GM21825 (cell line): ENCODE data around the gene HYLS1.
A peak's percentile ranks its signal among the peaks of the same experiment; 100 is the strongest.
"Not testable (repeated sequence)": the region's sequence is repeated elsewhere in the genome, so short reads cannot be mapped to it uniquely, and the experiment has no call there.

Source experiments
- ATAC-seq: cut with Tn5 transposase; IDR thresholded peaks from one replicate; pipeline ENCODE4 v1.9.1; 2021; ENCODE audit warnings: mild to moderate bottlenecking, moderate library complexity; ENCODE audit not compliant: unreplicated experiment

The HYLS1 gene

DNA sequence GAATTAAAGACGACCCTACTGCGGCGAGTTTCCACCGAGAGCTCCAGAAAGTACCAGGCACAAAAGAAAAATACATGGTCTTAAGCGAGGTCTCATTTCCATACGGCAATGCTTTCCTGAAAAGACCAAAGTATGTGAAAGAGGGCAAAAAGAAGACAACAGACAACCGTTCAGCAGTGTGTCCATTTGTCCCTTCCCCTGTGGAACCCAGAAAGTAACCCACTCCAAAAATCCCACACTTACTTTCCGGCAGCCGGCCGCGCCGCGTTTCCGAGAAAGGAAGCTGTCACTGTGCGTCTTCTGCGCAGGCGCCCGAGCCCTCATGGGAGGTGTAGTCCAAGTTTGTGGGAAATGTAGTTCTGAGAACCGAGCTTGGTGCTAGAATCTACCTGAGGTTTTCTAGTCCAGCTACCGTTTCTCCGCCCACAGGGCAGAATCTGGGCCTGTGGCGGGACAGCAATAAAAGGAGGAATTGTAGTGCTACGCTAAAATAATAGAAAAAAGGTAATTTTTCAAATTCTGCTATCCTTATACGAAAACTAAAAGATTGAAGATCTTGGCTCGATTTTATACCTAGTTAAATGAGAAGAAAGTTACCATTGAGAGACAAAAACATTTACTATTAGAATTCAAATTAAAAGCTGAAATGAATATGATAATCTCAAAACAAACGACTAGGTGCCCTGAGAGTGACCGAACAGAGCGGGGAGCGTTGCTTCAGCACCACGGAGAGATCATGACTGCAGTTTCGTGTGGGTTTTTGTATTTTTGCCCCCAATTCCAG lies 15.7 kb downstream of the HYLS1 start, which contains the start of gene PUS3:
PUS3 (minus strand) TSS at position 280 of the 784 bp plus-strand sequence. CDS start 6,922 bp downstream, outside the sequence.
- peak; percentile 97 for ATAC-seq

- ATAC-seq: no peak
Measured at GRCh38 chr11:125903711-125904659, 16.5 kb downstream of the HYLS1 start, which contains the start of gene DDX25. Gene DDX25 (plus strand): TSS chr11:125904508. CDS start chr11:125904518, 10 bp downstream.

DNA sequence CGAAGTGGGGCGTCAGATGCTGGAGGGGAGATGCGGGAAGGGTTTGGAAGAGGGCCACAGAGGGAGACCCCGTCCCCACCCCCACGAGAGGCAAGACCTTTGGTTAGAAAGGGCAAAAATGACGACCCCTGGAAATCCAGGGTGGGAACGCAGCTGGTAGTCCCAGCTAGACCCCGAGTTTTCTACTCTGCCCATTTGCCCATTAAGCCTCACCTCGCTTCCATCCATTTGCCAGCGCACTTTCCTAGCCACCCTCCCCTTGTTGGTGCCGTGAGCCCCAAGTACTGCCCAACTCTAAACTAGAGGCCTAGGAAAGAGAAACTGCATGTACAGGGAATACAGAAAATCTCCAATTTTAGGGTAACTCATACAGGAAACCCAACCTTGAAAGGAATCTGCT lies 17.2 kb downstream of the HYLS1 start:
- no peak for ATAC-seq

- no peak for ATAC-seq
Measured at GRCh38 chr11:125910226-125910849, 22.9 kb downstream of the HYLS1 start.

DNA sequence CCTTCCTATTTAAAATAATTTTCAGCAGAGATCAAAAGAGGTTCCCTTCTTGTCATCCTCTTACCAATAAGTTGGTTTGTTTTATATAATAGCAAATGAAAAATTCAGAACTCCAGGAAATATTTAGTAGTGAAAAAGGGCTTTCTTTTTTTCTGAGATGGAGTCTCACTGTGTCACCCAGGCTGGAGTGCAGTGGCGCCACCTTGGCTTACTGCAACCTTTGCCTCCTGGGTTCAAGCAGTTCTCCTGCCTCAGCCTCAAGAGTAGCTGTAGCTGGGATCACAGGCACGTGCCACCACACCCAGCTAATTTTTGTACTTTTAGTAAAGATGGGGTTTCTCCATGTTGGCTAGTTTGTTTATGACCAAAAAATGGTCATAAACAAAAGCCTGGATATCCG lies 27.1 kb downstream of the HYLS1 start:
- not testable (repeated sequence) for ATAC-seq

GRCh38 chr11:125916683-125917347 lies 29.3 kb downstream of the HYLS1 start:
- no peak for ATAC-seq

DNA sequence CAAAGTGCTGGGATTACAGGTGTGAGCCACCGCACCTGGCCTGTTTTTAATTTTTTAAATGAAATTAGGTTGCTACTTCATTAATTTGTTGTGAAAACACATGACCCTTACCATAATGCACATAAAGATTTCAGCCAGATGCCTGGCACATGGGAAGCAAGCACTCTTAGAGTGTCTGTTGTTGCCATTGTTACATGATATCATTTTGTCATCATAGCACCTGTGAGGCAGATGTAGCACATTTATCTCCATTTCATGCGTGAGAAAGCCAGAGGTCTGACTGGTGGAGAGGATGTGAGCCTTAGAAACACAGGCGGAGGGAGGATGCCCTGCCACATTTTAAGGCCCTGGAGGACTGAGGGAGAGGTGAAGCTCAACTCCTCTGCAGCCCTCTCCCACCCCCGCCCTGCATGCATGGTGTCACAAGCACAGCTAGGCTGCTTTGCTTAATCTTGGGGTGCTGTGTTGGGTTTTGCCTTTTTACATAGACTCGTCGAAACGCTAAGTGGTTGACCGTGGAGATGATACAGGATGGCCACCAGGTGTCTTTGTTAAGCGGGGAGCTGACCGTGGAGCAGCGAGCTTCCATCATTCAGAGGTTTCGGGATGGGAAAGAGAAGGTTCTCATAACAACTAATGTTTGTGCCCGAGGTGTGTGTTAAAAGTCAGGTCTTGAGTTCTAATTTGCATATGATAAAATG lies 30.8 kb downstream of the HYLS1 start:
- ATAC-seq: no peak

DNA sequence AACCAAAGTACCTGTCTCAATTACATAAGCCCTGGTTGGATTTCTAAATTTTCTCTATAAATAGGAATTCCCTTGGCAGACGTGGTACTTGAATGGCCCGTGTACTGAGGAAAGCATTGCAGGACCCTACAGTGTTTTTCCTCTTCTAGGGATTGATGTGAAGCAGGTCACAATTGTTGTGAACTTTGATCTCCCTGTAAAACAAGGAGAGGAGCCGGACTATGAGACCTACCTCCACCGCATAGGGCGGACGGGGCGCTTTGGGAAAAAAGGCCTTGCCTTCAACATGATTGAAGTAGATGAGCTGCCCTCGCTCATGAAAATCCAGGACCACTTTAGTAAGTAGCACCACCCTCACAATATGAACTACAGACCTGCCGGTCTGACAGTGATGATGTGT lies 33.6 kb downstream of the HYLS1 start:
- ATAC-seq: no peak

GRCh38 chr11:125922156-125922555 lies 34.7 kb downstream of the HYLS1 start:
- ATAC-seq: no peak

DNA sequence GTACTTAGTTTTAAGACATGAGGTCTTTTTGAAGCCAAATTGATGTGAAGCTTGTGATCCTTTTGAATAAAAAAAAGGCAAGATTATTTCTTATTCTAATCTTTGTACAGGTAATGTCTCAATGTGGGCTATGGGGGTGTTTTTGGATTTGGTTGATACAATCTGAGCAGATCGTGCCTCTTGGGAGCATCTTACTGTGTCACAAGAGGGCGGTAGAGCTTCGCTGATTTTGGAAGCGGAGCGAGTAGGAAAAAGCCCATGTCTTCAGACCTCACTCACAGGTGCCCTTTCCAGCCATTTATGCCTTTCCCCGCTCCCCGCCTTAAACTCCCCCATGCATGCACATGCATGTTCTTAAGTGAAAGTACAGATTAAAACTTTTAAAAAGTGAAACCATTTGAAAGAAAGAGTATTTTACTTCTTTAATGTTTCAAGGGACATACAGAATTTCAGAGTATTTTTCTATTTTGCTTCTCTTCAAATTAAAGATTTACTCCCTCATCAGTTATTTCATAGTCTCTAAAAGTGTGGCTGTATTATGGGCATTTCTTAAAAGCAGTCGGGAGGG lies 35.6 kb downstream of the HYLS1 start:
- peak; percentile 76 for ATAC-seq

DNA sequence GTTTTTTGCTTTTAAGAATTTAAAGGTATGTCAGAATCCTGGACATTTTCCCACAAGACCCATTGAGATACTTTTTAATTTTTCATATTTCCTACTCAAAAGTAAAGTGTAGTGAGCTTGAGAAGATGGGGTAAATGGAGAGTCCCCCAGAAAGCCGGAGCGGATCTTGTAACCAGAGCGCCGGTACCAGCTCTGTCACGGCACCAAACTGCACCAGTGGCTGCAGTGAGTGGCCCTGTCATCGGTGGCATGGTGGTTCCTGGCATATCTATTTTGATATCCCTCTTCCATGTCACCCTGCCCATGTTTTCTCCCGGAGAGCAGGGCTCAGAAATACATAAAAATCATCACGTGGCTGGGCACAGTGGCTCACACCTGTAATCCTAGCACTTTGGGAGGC lies 36.2 kb downstream of the HYLS1 start:
- no peak for ATAC-seq

DNA sequence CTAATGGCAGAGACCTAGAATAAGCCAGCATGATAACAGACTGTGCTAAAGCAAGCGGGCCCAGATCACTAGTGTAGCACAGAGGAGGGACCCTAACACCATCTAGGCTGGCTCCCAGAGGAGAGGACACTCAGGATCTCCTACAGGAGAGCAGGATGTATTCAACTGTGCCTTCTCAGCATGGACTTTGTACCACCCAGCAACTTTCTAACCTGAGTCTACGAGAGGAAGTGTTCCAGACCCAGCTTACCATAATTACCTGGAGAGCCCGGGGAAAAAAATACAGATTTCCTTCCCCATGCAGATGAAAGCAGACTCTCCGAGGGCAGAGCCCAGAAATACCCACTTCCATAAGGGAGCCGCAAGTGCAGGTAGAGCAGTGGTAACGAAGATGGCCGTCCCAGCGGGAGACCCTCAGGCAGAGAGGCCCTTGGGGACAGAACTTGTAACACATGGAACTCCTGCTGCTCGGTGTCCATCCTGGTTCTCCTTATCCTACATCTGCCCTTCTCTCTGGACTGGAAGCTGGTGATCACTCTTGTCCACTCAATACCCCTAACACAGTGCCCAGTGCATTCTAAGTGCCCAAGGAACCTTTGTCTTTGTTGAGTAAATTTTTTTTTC lies 37.0 kb downstream of the HYLS1 start:
- ATAC-seq: no peak

- no peak for ATAC-seq
Measured at GRCh38 chr11:125925247-125925740, 37.8 kb downstream of the HYLS1 start.

- no peak for ATAC-seq
Measured at GRCh38 chr11:125925804-125926203, 38.3 kb downstream of the HYLS1 start.

- ATAC-seq: no peak
Measured at GRCh38 chr11:125926682-125927081, 39.2 kb downstream of the HYLS1 start.

DNA sequence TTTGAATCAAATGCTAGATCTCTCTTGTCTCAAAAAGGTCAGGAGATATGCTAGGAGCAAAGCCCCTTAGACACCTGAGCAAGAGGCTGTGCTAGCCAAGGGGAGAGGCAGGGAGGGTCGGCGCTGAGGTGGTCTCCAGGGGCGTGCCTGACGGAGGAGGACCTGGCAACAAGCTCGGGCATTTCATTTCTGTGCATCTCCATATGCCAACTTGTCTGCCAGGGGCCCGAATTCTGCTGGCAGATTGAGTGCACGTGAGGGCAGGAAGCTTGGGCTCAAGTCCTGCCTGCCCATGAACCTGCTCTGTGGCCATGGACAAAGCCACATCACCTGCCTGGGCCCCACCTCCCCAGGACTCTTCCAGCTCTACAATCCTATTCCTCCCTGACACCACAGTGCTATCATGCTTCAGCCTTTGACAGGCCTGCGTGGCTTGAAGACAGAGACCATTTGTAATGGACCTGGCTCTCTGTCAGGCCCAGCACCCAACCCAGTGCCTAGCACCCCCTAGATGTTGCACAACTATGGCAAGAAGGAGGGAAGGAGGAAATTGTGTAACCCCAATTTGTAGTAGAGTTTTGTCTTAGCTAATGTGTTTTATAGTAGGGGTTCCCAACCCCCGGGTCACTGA lies 42.1 kb downstream of the HYLS1 start:
- ATAC-seq: no peak

DNA sequence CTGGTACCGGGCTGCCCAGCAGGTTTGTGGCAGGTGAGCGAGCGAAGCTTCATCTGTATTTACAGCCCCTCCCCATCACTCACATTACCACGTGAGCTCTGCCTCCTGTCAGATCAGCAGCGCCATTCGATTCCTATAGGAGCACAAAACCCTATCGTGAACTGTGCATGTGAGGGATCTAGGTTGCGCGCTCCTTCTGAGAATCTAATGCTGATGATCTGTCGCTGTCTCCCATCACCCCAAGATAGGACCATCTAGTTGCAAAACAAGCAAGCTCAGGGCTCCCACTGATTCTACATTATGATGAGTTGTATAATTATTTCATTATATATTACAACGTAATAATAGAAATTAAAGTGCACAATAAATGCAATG lies 42.6 kb downstream of the HYLS1 start:
- no peak for ATAC-seq

GRCh38 chr11:125931116-125931515 lies 43.6 kb downstream of the HYLS1 start:
- no peak for ATAC-seq

DNA sequence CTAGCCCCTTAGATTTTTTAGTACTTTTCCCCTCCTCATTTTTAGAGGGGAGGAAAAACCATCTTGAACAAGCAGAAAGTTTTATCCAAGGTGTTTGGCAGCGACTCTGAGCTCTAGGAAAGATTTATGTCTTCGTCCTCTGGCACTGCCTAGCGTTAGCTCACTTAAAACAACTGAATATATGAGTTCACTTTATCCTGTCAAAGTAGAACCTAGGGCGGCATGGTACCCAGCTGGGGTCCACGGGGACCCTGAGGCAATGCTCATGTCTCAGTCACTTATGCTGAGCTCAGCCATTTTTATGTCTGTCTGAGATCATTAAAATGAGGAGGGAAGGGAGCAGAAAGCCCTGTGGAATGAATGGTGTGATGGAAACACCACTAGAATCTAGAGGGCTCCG lies 44.2 kb downstream of the HYLS1 start:
- no peak for ATAC-seq
